CD1c-positive myeloid dendritic cell (primary cell): Measurements from ENCODE around the gene AKAP8L.

ENCODE experiments used
- DNase-seq: peaks from one replicate; pipeline ENCODE4 v3.0.0-alpha.2; 2016; ENCODE audit errors: extremely low spot score

AKAP8L gene

DNA sequence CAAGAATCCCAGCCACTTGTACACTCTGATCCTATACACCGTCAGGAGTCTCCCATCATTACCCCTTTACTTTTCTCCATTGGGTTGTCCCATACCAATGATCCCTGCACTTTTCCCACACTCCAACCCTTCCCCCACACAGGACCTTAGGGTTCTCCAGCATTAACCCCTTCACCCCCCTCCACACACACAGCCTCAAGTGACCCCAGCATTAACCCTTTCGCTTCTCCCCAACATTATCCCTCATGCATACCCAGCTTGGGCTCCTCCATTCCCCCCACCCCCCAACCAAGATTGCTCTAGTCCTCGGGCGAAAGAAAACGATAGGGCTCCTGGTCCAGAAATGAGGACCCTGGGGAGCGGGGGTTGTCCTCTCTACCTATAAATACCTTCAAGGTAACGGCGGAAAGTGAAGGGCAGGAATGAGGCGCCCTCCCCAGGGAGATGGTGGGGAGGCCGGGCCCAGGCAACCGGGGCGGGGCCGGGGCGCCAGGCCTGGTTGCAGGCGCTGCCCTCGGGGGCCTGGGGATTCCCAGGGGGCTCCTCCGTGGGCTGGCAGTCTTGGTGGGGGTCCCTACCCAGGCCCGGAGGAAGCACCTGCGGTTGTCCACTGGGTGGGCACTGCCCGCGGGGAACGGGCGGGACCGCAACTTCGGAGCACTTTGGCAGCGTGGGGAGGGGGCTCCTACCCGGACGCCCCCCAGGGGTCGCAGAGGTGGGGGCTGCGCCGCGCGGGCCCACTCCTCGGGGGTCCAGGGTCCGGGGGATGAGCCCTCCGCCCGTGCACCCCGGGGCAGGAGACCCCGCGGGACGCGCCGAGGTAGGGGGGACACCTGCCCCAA is 30.2 kb upstream of the AKAP8L start:
- DNase-seq: no peak

DNA sequence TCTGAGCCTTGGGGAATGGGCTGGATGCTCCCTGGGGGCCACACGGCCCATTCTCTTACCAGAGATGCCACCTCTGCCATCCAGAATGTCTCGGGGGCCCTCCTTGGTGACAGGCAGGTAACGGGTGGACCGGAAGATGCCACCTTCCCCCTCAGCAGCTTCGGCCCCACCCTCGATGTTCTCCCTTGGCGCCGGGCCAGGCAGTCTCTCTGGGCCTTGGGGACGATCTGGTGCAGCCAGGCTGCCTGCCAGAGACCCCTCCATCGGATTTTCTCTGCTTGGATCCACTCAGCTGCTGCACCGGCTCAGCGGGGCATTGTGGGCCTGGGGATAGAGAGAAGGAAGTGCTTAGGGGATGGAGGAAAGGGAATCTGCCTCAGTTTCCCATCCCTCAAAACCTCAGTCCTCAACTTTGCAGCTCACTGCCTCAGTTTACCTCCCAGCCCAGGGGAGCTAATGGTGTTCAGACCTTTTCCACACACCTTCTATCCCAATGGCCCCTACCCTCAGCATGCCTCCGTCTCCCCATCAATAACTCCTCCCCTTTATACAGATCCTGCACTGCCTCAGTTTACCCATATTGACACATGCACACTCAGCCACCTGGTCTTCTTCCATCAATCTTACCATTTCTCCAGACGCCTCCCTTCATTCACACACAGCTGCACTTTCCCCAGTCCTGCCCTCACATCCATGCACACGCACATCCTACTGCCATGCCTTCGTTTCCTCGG is 29.4 kb upstream of the AKAP8L start:
- no peak for DNase-seq

DNA sequence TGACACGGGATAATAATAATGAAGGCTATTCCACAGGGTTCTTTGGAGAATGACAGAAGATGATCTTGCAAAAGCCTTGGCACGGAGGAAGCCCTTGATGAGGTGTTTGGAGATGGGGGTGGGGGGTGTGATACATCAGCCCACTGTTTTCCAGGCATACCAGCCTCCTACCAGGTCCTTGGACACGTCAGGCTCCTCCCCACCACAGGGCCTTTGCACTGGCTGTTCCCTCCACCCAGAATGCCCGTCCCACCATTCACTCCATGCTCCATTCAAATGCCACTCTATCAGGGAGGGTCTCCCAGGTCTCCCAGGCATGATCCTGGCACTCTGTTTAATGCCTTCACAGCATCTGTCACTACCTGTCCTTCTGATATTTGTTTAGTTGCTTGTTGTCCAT is 28.3 kb upstream of the AKAP8L start:
- no peak for DNase-seq

DNA sequence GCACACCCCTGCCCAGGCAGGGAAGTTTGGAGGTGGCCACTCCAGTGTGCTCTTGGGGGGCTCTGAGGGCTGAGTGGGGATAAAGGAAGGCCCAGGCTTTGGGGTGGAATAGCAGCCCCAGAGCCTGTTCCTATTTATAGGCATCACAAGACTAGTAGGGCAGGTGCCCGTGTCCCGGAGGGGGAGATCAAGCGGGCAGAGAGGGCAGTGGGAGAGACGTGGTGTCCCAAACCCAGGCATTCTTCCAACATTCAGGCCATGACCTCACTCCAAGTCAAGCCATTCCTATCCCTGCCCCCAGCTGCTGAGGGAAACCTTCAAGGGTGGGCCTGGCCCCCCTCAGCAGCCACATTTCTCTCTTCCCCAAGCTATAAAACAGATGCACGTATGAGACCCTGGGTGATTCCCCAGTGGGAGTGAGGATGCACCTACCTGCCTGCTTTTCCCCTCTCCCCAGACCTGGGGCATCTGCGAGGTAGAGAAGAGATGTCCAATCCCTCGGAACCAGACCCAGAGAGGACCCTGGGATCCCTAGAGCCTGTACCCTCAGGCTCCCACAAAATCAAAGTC is 27.1 kb upstream of the AKAP8L start:
- no peak for DNase-seq

DNA sequence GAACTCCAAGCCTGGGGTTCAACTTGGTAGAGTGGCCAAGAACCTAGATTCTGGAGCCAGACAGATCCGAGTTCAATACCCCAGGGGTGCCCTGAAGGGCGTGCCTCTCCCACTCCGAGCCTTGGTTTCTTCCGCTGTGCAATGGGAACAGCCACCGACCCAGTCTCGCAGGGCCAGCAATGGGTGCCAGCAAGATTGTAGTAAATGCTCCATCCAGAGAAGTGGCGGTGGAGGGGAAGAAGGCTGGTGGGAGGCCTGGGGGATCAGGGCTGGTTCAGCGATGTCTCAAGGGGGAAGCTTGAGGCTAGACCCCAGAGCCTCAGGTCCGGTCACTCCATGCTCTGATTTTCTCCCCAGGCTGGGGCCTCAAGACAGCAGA is 26.4 kb upstream of the AKAP8L start:
- no peak for DNase-seq

DNA sequence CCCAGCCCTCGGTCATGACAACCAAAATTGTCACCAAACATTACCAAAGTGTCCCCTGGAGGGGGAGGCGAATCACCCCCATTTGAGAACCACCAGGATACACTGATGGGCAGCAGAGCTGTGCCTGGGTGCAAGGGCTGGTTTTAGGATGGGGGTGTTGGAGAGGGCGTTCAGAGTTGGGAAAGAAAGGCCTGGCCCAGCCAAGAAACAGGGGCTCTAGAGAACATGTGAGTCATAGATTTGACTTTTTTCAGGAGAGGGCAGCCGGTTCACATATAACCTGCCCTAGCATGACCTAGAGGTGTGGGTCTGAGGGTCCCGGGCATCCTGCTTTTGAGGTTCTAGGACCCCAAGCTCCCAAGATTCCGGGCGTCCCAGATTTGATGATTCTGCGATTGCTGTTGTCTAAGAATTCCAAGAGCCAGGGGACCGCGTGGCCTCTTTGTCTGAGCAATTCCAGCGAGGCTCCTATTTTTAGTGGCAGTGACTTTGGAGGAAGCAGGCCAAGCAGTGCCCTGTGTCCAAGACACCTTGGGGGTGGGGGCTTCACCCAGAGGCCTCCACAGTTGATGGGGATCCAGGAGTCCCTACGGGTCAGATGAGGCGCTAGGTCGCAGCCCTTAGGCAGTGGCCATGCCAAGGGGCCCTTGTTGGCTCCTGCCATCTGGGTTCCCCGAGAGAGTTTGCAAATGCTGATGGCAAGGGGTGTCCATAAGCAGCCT is 25.9 kb upstream of the AKAP8L start:
- DNase-seq: no peak

DNA sequence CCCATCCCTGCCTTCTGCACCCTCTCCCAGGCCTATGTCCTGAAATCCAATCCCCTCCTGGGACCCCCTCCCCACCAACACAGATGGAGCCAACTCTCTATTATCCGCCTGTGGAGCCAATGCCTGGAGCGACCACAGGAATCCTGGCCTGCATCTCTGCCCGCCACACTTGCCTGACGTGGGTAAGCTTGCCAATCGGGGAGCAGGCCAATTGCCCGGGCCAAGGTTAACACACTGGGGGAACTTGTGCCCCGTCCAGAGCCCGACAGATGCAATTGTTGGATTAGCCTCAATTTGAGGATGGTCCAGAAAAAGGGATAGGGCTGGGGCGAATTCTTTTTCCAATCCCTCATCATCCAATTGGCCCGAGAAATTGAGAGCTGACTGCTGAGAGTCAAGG is 25.1 kb upstream of the AKAP8L start:
- DNase-seq: no peak

DNA sequence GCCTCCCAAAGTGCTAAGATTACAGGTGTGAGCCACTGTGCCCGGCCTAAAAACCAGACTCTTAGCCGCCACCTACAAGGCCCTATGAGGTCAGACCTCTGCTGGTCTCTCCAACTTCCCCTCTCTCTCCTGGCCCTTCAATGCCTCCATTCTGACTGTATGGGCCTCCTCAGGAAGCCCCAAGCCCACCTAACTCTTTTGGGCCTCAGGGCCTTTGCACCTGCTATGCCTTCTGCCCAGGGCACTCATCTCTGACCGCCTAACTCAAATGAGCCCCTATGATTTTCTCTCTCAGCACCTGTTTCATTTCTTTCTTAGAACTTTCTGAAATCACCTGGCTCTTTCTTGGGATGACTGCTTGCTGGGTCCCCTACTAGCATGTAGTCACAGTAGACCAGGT is 24.5 kb upstream of the AKAP8L start:
- DNase-seq: no peak

DNA sequence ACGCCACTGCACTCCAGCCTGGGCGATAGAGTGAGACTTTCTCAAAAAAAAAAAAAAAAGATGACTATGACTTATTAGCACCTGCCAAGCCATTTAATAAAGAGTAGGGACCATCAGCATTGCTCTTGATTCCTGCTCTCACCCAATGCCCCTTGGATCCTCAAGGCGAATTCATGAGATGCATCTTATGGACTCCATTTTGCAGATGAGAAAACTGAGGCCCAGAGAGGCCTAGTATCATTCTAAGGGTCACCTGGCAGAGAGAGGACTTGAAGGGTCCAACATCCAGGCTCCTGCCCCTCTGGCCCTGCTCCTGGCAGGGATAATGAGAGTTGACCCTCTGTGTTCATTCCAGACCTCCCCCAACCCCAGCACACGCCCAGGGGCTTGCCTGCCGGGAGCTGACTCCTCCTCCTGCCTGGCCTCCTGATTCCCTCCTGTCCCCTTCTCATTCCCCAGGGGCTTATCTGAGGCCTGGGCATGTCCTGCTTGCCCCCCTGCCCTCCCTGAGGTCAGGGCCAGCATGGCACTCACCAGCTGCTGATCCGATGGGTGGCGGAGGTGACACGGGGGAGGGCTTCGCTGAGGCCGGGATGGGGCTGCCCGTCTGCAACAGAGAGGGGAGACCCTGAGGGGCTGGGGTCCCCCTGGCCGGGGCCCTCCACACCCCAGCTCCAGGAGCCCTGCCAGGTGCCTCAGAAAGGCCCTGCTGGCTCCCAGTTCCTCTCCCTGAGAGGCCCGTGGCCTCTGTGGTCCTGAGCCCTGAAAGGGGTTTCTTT is 23.5 kb upstream of the AKAP8L start:
- DNase-seq: no peak

DNA sequence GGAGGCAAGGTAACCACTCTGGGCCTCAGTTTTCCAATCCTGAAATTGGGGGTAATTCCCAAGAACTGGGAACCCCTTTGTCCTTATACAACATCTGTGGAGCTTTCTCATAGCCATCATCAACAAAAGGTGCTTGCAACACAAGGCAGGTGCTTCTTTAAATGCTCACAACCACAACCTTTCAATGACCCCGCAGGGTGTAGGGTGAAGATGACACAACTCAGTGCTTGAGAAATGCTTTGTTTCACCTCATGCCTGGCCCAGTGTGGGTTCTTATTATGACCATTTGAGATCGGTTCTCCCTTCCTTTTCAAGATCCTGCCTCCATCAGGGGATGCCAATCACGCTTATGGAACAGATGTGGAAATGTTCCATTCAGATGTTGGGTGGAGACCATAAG is 22.5 kb upstream of the AKAP8L start:
- DNase-seq: no peak

DNA sequence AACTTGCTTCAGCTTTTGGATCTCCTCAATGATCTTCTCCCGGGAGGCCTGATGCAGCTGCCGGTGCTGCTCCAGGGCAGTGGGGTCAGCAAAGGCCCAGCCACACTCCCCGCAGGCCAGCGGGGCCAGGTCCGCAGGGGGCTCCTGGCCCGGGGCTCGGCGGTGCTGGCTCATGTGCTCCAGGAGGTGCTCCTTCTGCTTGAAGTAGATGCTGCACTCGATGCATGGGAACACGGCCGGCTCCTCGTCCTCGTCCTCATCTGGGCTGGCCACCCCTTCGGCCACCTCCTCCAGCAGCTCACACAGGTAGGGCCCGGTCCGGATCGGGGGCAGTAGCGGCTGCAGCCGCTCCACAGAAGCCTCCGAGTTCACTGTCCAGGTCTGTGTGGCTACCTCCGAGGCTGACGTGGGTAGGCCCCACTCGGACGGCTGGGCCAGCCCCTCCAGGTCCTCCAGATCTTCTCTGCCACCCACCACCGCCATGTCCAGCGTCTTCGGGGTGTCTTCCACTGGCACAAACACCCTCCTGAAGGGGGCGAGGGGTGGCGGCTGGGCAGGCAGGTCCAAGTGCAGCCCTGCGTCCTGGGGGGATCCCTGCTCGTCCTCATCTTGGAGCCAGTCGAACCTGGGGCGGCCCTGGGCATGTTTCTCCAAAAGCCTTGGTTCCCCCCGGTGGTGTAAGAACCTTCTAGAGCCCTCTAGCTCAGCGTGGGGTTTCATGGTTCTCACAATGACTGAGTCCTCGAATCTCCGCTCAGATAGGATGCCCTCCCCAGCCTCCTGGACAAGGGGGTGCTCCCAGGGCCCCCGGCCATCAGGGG is 21.2 kb upstream of the AKAP8L start:
- no peak for DNase-seq

DNA sequence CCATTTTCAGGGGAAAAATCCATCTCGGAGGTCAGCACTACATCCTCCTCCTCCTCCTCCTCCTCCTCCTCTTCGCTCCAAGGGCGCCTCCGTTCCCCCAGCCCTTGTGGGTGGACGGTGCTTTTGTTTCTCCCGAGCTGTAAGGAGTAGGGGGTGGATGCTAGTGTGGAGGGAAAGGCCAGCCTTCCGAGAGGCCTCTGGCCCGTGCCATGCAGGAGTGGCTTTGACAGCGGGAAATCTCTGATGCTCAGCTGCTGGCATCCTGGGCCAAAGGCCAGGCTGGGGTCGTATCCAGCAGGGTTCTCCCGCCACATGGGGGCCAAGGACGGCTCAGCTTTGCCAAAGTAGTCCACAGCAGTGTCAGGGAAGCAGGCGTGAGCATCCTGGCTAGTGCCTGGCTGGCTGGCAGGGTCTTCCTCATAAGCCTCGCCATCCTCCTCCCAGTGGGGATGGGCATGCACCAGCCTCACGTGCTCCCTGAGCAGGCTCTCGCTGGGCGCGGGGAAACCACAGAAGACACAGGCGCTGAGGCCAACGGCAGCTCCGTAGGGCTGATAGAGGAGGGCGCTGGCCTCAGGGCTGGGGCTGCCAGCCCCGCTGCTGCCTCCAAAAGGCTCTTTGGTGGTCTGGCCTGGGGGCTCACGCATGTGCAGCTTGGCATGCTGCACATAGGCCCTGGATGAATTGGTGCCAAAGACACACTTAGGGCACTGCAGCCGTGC is 20.5 kb upstream of the AKAP8L start:
- no peak for DNase-seq

DNA sequence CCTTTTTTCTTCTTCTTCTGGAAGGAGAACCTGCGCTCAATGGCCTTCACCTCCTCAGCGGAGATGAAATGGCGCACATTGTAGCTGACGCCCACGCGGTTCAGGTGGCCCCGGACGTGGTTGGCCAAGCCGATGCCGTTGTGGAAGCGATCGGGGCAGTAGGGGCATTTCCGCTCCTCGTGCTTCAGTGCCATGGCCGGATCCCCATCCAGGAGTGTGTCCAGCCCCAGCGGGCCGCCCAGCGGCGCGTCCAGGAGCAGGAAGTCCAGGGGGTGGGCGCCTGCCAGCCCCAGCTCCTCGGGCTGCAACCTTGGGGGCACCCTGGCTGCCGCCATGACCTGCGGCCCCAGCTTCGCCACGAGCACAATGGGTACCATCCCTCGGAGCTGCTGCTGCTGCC is 19.8 kb upstream of the AKAP8L start:
- no peak for DNase-seq

DNA sequence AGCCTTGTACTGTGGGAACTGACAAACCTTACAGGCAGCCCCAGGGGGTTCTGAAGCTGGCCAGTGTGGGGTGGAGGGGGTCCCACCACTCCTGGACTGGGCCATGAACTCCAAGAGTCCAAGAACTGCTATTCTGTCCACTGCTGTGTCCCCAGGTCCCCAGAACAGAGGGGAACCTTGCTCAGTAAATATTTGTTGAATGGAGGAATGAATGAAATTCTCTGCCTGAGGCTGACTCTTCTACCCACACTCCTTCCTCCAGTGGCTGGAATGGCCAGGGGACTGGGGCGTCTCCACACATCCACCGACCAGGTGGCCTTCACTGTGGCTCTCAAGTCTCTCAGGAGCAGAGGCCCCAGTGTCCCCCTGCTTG is 19.3 kb upstream of the AKAP8L start:
- no peak for DNase-seq

DNA sequence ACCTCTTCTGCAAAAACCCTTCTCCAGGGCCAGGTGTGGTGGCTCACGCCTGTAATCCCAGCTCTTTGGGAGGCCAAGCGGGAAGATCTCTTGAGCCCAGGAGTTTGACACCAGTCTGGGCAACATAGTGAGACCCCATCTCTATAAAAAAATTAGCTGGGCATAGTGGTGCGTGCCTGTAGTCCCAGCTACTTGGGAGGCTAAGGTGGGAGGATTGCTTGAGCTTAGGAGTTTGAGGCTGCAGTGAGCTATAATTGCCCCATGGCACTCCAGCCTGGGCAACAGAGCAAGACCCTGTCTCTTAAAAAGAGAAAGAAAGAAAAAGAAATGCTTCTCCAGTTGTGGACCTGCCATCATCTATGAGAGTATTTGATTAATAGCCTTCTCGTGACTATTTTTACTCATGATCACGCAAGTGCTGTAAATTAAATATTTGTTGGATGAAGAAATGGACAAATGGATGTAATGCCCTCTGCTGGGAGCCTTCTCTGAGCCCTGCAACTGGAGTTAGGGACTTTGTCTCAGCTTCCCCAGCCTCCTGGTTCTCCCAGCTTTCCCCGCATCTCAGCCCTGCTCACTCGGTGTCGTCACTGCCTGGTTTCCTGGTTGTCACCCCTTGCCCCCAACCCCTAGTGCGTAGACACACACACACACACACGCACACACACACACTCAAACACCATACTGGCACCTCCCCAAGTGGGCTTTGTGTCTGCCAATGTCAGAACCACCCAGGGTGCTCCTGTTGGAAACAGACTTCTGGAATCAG is 18.8 kb upstream of the AKAP8L start:
- no peak for DNase-seq

DNA sequence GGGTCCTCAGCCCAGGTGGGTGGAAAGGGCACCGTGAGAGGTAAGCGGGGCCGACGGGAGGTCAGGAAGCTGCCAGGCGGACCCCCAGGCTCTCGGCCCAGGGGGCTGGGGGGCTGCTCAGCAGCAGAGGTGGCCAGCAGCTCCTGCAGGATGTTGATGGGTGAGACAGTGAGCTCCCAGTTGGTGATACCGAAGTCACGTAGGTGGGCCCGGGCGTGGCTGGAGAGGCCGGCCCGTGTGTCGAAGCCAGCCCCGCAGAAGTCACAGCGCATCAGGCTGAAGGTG is 18.0 kb upstream of the AKAP8L start:
- DNase-seq: no peak

DNA sequence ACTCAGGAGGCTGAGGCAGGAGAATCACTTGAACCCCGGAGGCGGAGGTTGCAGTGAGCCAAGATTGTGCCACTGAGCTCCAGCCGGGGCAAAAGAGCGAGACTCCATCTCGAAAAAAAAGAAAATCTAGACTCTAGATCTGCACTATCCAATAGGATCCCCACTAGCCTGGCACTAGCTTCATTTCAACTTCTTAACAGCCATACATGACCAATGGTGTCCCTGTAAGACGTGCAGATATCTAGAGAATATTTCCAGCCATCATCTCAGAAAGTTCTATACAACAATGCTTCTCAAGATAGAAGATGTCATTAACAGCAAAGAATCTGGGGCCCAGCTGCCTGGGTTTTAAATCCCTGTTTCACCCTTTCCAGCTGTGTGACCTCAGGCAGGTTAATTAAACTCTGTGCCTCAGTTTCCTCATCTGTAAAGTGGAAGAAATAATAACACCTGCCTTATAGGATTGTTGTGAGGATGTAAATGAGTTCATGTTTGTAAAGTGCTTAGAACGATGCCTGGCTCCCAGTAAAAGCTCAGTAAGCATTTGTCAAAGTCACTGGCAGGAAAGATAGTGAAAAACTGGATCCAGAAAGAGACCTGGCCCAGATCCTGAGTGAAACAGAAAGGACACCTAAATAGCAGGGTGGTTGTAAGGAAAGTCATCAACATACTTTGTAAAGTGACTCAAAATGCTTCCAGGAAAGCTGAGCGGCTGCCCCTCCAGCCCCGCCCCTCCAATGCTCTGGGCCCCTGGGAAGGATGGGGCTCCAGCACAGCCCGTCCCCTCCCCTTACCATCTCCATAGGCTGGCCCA is 17.4 kb upstream of the AKAP8L start:
- DNase-seq: no peak

DNA sequence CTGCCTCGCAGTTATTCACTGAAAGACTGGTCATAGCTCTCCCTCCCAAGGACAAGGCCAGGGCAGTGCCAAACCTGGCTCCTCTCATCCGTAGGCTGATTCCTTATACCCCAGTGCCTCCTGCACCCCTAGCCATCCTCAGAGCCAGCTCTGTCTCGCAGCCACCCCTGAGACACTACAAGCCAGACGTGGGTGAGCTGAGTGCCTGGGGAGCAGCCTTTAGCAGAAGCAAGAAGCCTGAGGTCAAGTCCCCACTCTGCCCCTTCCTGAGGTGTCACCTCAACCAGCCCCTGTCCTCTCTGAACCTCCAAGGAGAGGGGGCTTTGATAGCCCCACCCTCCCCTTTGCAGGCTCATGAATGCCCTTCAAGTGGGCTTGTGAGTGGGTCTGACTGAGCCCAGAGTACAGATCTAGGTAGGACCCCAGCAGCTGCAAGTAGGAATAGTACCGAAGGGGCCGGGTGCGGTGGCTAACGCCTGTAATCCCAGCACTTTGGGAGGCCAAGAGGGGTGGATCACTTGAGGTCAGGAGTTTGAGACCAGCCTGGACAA is 14.8 kb upstream of the AKAP8L start:
- DNase-seq: no peak
